HFFc6 (cell line): ENCODE results near the gene WDPCP. TPM values are rescaled to one million over a fixed set of nuclear protein-coding genes. Genes with fewer than 3 reads are reported as not detected.
A peak's percentile ranks its signal among the peaks of the same experiment; 100 is the strongest.
"Not testable (repeated sequence)": the region's sequence is repeated elsewhere in the genome, so short reads cannot be mapped to it uniquely, and the experiment has no call there.

Source experiments
- DNase-seq: peaks from one replicate; pipeline ENCODE4 v3.0.0-alpha.2; 2018
- H3K27ac Mint-ChIP-seq: 2 replicates; pipeline ENCODE4 v1.8.0; 2020; ENCODE audit warnings: mild to moderate bottlenecking, mixed read lengths
- H3K27me3 Mint-ChIP-seq: 2 replicates; pipeline ENCODE4 v1.8.0; 2021; ENCODE audit warnings: mild to moderate bottlenecking, moderate library complexity, mixed read lengths; ENCODE audit not compliant: insufficient read depth
- H3K36me3 Mint-ChIP-seq: 2 replicates; pipeline ENCODE4 v1.8.0; 2021; ENCODE audit warnings: low read depth, mixed read lengths
- H3K4me1 Mint-ChIP-seq: 2 replicates; pipeline ENCODE4 v1.8.0; 2020; ENCODE audit warnings: low read depth, mixed read lengths
- H3K4me3 Mint-ChIP-seq: 2 replicates; pipeline ENCODE4 v1.8.0; 2020; ENCODE audit warnings: mild to moderate bottlenecking, moderate library complexity, mixed read lengths
- H3K9me3 Mint-ChIP-seq: 2 replicates; pipeline ENCODE4 v1.8.0; 2020; ENCODE audit warnings: mild to moderate bottlenecking, mixed read lengths
- total RNA-seq, 6 experiments: library from RNA; stranded (reverse); fragmentation: NEBNext Ultra II Directional; extraction: Animal tissue kit (Norgen Biotek cat#: 25700); gene quantifications; 2 replicates in 1 of 6; 3 replicates in 5 of 6; pipeline ENCODE4 v1.2.3, GENCODE V29; 2021
- TF ChIP-seq, protein P1 (sequence below): fragments of 200-600 bp; sonication (generic); IDR thresholded peaks from 2 replicates; pipeline ENCODE4 v1.5.0; 2021; ENCODE audit warnings: antibody characterized with exemption, mild to moderate bottlenecking

Gene WDPCP
- total RNA-seq, 6 experiments from 2014 or later = 3.0 to 5.9 (median 4.6) TPM

DNA sequence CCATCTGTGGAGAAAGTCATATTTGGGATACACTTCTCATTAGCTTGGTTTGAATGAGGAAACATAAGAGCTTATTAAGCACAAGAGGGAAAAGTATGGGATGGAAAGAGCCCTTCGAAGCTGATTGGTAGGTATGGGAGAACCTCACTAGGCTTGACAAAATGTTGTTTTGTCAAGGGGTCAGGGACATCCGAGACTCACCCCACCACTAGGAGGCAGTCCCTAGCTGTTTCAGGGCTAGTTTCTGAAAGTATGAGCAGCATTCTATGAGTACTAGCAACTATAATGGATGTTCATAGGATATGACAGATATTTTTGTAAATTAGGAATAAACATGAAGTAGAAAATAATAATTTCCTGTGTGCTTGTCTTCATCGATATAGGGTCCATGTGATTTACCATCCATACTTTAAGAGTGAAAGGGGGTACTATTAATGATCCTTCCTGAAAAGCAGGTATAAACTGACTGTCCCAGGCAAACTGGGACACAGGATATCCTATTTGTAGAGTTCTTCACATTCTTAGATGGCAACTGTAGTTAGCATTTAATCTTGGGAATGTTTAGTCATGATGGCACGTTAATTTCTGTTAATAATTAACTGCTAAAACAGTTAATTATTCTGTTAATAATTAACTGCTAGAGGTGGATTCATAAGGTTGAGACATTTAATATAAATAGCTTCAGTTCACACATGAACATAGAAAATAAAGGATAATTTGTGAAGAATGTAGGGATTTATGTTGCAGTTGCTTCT is 509.2 kb downstream of the WDPCP start:
- DNase-seq = peak; percentile 8
- H3K4me1 Mint-ChIP-seq = no peaks in the 10 kb centered on the region
- no peaks in the 10 kb centered on the region for H3K36me3 Mint-ChIP-seq
- H3K27me3 Mint-ChIP-seq = peaks cover 5% of the 10 kb centered on the region
- TF ChIP-seq, protein P1, sequence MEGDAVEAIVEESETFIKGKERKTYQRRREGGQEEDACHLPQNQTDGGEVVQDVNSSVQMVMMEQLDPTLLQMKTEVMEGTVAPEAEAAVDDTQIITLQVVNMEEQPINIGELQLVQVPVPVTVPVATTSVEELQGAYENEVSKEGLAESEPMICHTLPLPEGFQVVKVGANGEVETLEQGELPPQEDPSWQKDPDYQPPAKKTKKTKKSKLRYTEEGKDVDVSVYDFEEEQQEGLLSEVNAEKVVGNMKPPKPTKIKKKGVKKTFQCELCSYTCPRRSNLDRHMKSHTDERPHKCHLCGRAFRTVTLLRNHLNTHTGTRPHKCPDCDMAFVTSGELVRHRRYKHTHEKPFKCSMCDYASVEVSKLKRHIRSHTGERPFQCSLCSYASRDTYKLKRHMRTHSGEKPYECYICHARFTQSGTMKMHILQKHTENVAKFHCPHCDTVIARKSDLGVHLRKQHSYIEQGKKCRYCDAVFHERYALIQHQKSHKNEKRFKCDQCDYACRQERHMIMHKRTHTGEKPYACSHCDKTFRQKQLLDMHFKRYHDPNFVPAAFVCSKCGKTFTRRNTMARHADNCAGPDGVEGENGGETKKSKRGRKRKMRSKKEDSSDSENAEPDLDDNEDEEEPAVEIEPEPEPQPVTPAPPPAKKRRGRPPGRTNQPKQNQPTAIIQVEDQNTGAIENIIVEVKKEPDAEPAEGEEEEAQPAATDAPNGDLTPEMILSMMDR = peak; percentile 74
- H3K9me3 Mint-ChIP-seq = no peaks in the 10 kb centered on the region
- no peak overlapping the region for H3K4me3 Mint-ChIP-seq
- no peak overlapping the region for H3K27ac Mint-ChIP-seq

GRCh38 chr2:63074399-63074798 is 513.9 kb downstream of the WDPCP start:
- H3K4me1 Mint-ChIP-seq, H3K27me3 Mint-ChIP-seq, H3K27ac Mint-ChIP-seq, H3K36me3 Mint-ChIP-seq, H3K9me3 Mint-ChIP-seq, DNase-seq, H3K4me3 Mint-ChIP-seq: not testable (repeated sequence)

DNA sequence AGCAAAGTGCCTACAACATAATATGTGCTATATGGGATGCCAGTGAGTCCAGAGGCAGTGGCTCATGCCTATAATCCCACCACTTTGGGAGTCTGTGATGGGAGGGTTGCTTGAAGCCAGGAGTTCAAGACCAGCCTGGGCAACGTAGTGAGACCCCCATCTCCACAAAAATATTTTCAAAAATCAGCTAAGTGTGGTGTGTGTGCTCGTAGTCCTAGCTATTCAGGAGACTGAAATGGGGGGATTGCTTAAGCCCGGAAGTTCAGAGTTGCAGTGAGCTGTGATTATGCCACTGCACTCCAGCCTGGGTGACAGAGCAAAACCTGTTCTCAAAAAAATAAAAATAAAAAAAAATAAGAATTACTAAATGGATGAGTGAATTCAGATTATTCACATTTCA is 514.3 kb downstream of the WDPCP start:
- Mint-ChIP-seq H3K36me3 (no peaks in the 10 kb centered on the region), H3K27me3 (peaks cover 11% of the 10 kb centered on the region), H3K4me1 (no peaks in the 10 kb centered on the region), H3K9me3 (no peaks in the 10 kb centered on the region), H3K27ac (no peak overlapping the region), H3K4me3 (no peak overlapping the region)
- TF ChIP-seq, protein P1 = no peak
- DNase-seq = no peak

DNA sequence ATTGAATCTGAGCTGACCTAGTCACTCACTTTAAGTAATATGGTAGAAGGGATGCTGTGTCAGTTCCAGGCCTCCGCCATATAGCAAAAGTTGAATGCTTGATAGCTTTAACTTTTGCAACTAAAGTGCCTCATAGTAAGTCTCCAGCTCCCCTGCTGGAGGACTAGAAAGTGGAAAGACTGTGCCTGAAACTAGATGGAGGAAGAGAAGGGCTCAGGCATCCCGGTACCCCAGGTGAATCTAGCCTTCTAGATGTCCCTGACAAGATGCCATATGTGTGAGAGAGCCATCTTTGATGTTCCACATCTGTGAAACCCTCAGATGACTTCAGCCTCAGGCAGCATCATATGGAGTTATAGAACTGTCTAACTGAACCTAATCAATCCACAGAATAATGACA is 516.6 kb downstream of the WDPCP start:
- Mint-ChIP-seq H3K4me3 (no peak overlapping the region), H3K36me3 (no peaks in the 10 kb centered on the region), H3K9me3 (no peaks in the 10 kb centered on the region), H3K27me3 (peaks cover 18% of the 10 kb centered on the region), H3K4me1 (no peaks in the 10 kb centered on the region), H3K27ac (no peak overlapping the region)
- TF ChIP-seq, protein P1 = no peak
- DNase-seq = no peak

Other genes starting within 250 kb of the WDPCP start
- 100 to 1,000 TPM; 152 to 175 (median 168) TPM for gene MDH1, start 486 bp upstream of the WDPCP start, total RNA-seq